Thoracic aorta (tissue), 2 donors: Measurements from ENCODE around the gene DNAJC30. TPM values are rescaled to one million over a fixed set of nuclear protein-coding genes. Genes with fewer than 3 reads are reported as not detected.

Experiments
- ATAC-seq: fragments of 150-250 bp; one replicate; pipeline ENCODE4 v1.8.0; 2017; ENCODE audit warnings: low read depth; ENCODE audit not compliant: insufficient number of reproducible peaks, low FRiP score
- DNase-seq: peaks from one replicate; pipeline ENCODE4 v3.0.0-alpha.2; 2020; ENCODE audit warnings: low spot score
- H3K27ac ChIP-seq, 2 donors: fragments of 200-600 bp; sonication (generic); 1 replicate in 1 of 2; 2 replicates in 1 of 2; pipeline ENCODE4 v1.5.1; 2016; ENCODE audit warnings: mild to moderate bottlenecking in 2 of 2, moderate library complexity in 2 of 2
- H3K27me3 ChIP-seq: fragments of 200-600 bp; sonication (generic); replicated peaks from 2 replicates; pipeline ENCODE4 v1.6.0; 2016; ENCODE audit warnings: mild to moderate bottlenecking; ENCODE audit not compliant: insufficient read depth
- H3K36me3 ChIP-seq: fragments of 200-600 bp; sonication (generic); one replicate; pipeline ENCODE4 v1.5.1; 2016
- H3K4me1 ChIP-seq, 2 donors: fragments of 200-600 bp; sonication (generic); 1 replicate in 1 of 2; 2 replicates in 1 of 2; pipeline versions ENCODE4 v1.5.1 to v1.6.0; 2016; ENCODE audit warnings: low read depth in 2 of 2, mild to moderate bottlenecking in 1 of 2; ENCODE audit not compliant: control insufficient read depth in 1 of 2
- H3K4me3 ChIP-seq: fragments of 200-600 bp; sonication (generic); 2 replicates; pipeline ENCODE4 v1.5.1; 2016; ENCODE audit warnings: mild to moderate bottlenecking
- H3K9me3 ChIP-seq: fragments of 200-600 bp; sonication (generic); 2 replicates; pipeline ENCODE4 v1.5.1; 2016
- CTCF ChIP-seq: fragments of 200-600 bp; sonication (generic); IDR thresholded peaks from one replicate; pipeline ENCODE4 v1.5.1; 2019; ENCODE audit warnings: antibody characterized with exemption
- total RNA-seq, 2 donors: library from RNA; depleted of rRNA; stranded (reverse); fragments of >200 nt; gene quantifications; one replicate each; pipeline versions ENCODE4 v1.1.0 to v1.2.3, GENCODE V29; 2016

DNAJC30 gene
- total RNA-seq, 2 donors from 2014 or later: 3.9 to 7.8 TPM

DNA sequence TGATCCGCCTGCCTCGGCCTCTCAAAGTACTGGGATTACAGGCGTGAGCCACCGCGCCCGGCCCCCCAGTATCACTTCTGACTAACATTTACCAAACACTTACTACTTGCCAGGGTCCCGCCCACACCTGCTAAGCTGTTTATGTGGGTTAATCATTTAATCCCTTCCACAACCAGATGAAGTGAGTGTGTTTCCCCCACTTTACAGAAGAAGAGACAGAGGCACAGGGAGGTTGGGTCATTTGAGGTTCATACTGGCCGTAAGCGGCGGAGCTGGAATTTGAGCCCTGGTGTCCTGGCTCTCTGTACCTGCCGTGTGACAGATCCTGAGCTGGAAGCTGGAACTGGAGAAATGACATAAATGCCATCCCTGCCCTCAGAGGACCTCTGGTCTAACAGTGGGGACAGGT is 30.7 kb downstream of the DNAJC30 start:
- TF ChIP-seq CTCF: no peak
- ATAC-seq (no peak), DNase-seq (no peak)
- H3K9me3 ChIP-seq: no peaks in the 10 kb centered on the region
- peaks cover 0 to 5% of the 10 kb centered on the region in 2 donors for H3K4me1 ChIP-seq
- no peak overlapping the region for H3K4me3 ChIP-seq
- no peak overlapping the region for H3K27ac ChIP-seq
- no peaks in the 10 kb centered on the region for H3K27me3 ChIP-seq
- no peaks in the 10 kb centered on the region for H3K36me3 ChIP-seq

DNA sequence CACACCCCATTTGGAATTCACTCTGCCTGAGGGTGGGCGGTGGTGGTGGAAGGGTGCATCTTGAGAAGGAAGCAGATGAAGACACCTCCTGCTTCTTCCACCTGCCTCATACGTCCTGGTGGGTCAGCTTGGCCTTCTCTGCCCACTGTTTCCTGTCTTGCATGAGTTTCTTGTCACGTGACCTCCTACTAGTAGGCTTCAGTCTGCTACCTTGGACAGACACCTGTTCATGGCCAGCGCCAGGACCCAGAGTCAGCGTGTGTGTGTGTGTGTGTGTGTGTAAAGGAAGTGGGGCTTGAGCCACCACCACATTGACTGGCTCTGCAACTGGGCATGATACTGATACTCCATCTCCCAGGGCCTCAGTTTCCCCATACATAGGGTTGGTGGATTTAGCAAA is 32.7 kb downstream of the DNAJC30 start:
- Histone ChIP-seq H3K4me3 (no peak overlapping the region), H3K4me1 (peaks cover 0 to 5% of the 10 kb centered on the region in 2 donors), H3K36me3 (no peaks in the 10 kb centered on the region), H3K9me3 (no peaks in the 10 kb centered on the region), H3K27me3 (peaks cover 6% of the 10 kb centered on the region), H3K27ac (no peak overlapping the region)
- DNase-seq (no peak), ATAC-seq (no peak)
- TF ChIP-seq CTCF: no peak

GRCh38 chr7:73649576-73649975 is 33.7 kb downstream of the DNAJC30 start:
- Histone ChIP-seq H3K9me3 (no peaks in the 10 kb centered on the region), H3K4me1 (peaks cover 0 to 5% of the 10 kb centered on the region in 2 donors), H3K4me3 (no peak overlapping the region), H3K27ac (no peak overlapping the region), H3K36me3 (no peaks in the 10 kb centered on the region), H3K27me3 (peaks cover 6% of the 10 kb centered on the region)
- ATAC-seq (no peak), DNase-seq (no peak)
- no peak for TF ChIP-seq CTCF

- no peaks in the 10 kb centered on the region for H3K36me3 ChIP-seq
- H3K4me1 ChIP-seq: peaks cover 0 to 5% of the 10 kb centered on the region in 2 donors
- no peak for ATAC-seq
- no peak overlapping the region for H3K4me3 ChIP-seq
- no peak for DNase-seq
- no peak overlapping the region for H3K27ac ChIP-seq
- no peak for TF ChIP-seq CTCF
- H3K9me3 ChIP-seq: no peaks in the 10 kb centered on the region
- H3K27me3 ChIP-seq: peaks cover 6% of the 10 kb centered on the region
These were observed 34.5 kb downstream of the DNAJC30 start for GRCh38 chr7:73648593-73649332.

- Histone ChIP-seq H3K4me1 (peaks cover 0 to 5% of the 10 kb centered on the region in 2 donors), H3K27me3 (peaks cover 6% of the 10 kb centered on the region), H3K4me3 (peak overlapping the region; percentile 70), H3K36me3 (no peaks in the 10 kb centered on the region), H3K27ac (no peak overlapping the region), H3K9me3 (no peaks in the 10 kb centered on the region)
- DNase-seq (no peak), ATAC-seq (no peak)
- TF ChIP-seq CTCF: no peak
These were observed 35.3 kb downstream of the DNAJC30 start for GRCh38 chr7:73647725-73648592.
